Retinal pigment epithelial cell (primary cell): ENCODE data around the gene MIER2.

ENCODE experiments used
- DNase-seq: peaks from one replicate; pipeline ENCODE4 v3.0.0-alpha.2; 2010; ENCODE audit warnings: low read depth
- H3K4me3 ChIP-seq: 2 replicates; pipeline ENCODE4 v1.5.1; 2011; ENCODE audit warnings: mild to moderate bottlenecking, low read length, control low read depth, moderate library complexity
- CTCF ChIP-seq: conservative IDR thresholded peaks from 2 replicates; pipeline ENCODE4 v1.5.1; 2011; ENCODE audit warnings: low read depth, low read length, control low read depth, inconsistent platforms

MIER2 gene

GRCh38 chr19:288911-289310 lies 55.7 kb downstream of the MIER2 start:
- DNase-seq: no peak
- no peak overlapping the region for H3K4me3 ChIP-seq
- no peak for TF ChIP-seq CTCF

- TF ChIP-seq CTCF: no peak
- H3K4me3 ChIP-seq: no peak overlapping the region
- no peak for DNase-seq
These were observed 57.2 kb downstream of the MIER2 start for GRCh38 chr19:287381-287871.

- no peak for DNase-seq
- H3K4me3 ChIP-seq: no peak overlapping the region
- TF ChIP-seq CTCF: no peak
These were observed 61.2 kb downstream of the MIER2 start for GRCh38 chr19:283395-283794.

- DNase-seq: no peak
- no peak for TF ChIP-seq CTCF
- no peak overlapping the region for H3K4me3 ChIP-seq
These were observed 62.1 kb downstream of the MIER2 start for GRCh38 chr19:282501-282900.

GRCh38 chr19:281992-282391 lies 62.6 kb downstream of the MIER2 start:
- TF ChIP-seq CTCF: peak; percentile 8
- DNase-seq: no peak
- H3K4me3 ChIP-seq: no peak overlapping the region

GRCh38 chr19:281156-281853 lies 63.3 kb downstream of the MIER2 start:
- TF ChIP-seq CTCF: no peak
- DNase-seq: no peak
- no peak overlapping the region for H3K4me3 ChIP-seq

GRCh38 chr19:280541-281009 lies 64.0 kb downstream of the MIER2 start:
- DNase-seq: no peak
- H3K4me3 ChIP-seq: no peak overlapping the region
- no peak for TF ChIP-seq CTCF
